ENCODE measurements around the gene ANKRD29.
A peak's percentile ranks its signal among the peaks of the same experiment; 100 is the strongest.

ANKRD29 gene

GRCh38 chr18:23683155-23683554 lies 20.4 kb upstream of the ANKRD29 start:
- no peak overlapping the region for H3K18ac ChIP-seq (ENCODE audit: low read length)
- H4K12ac ChIP-seq (ENCODE audit: low read depth, low read length) = no peak overlapping the region
- no peak overlapping the region for H4K91ac ChIP-seq (ENCODE audit: low read depth, low read length)
- H2AFZ ChIP-seq (ENCODE audit: insufficient read depth, low read length, poor library complexity) = no peak overlapping the region
- DNase-seq = no peak
- H3K23ac ChIP-seq (ENCODE audit: low read length) = no peak overlapping the region
- no peak overlapping the region for H4K8ac ChIP-seq (ENCODE audit: low read depth, low read length)
- H3K27me3 ChIP-seq (ENCODE audit: insufficient read depth, low read length) = no peaks in the 10 kb centered on the region
- no CpG with 5 or more reads among the region's 3 CpGs for WGBS (ENCODE audit: extremely low coverage, insufficient coverage, insufficient read length)
- H2BK5ac ChIP-seq (ENCODE audit: low read depth, low read length, poor library complexity) = no peak overlapping the region
- H2BK12ac ChIP-seq (ENCODE audit: low read length) = no peak overlapping the region
- H3K4ac ChIP-seq (ENCODE audit: low read depth, low read length) = no peak overlapping the region
- H3K36me3 ChIP-seq (ENCODE audit: control insufficient read depth in 1 of 2, insufficient read depth in 2 of 2, low read length in 2 of 2) = no peaks in the 10 kb centered on the region
- no peak overlapping the region for H3K4me2 ChIP-seq (ENCODE audit: low read length)
- no peaks in the 10 kb centered on the region for H3K9me3 ChIP-seq (ENCODE audit: insufficient read depth, low read depth, low read length)
- H2BK120ac ChIP-seq (ENCODE audit: insufficient read depth, low read length, poor library complexity) = no peak overlapping the region
- H2AK5ac ChIP-seq (ENCODE audit: low read length) = no peak overlapping the region
- no peak overlapping the region for H3K27ac ChIP-seq (ENCODE audit: low read depth, low read length)
- no peak overlapping the region for H3K9ac ChIP-seq (ENCODE audit: low read length)
- H3K79me2 ChIP-seq (ENCODE audit: control insufficient read depth, insufficient read depth, low read length, poor library complexity) = no peaks in the 10 kb centered on the region
- no peak overlapping the region for H3K4me3 ChIP-seq (ENCODE audit: low read depth, low read length)
- H3K14ac ChIP-seq (ENCODE audit: low read length) = no peak overlapping the region
- no peaks in the 10 kb centered on the region for H3K4me1 ChIP-seq (ENCODE audit: control insufficient read depth in 1 of 2, insufficient read depth in 2 of 2, low read length in 2 of 2)
- H3K79me1 ChIP-seq (ENCODE audit: low read length) = no peaks in the 10 kb centered on the region

- Histone ChIP-seq H3K9me3 (ENCODE audit: insufficient read depth, low read depth, low read length) (no peaks in the 10 kb centered on the region), H3K4ac (ENCODE audit: low read depth, low read length) (no peak overlapping the region), H3K27me3 (ENCODE audit: insufficient read depth, low read length) (no peaks in the 10 kb centered on the region), H3K36me3 (ENCODE audit: control insufficient read depth in 1 of 2, insufficient read depth in 2 of 2, low read length in 2 of 2) (no peaks in the 10 kb centered on the region), H3K23ac (ENCODE audit: low read length) (no peak overlapping the region), H3K27ac (ENCODE audit: low read depth, low read length) (no peak overlapping the region), H3K4me2 (ENCODE audit: low read length) (no peak overlapping the region), H2BK120ac (ENCODE audit: insufficient read depth, low read length, poor library complexity) (no peak overlapping the region), H2BK5ac (ENCODE audit: low read depth, low read length, poor library complexity) (no peak overlapping the region), H3K79me1 (ENCODE audit: low read length) (no peaks in the 10 kb centered on the region), H4K91ac (ENCODE audit: low read depth, low read length) (no peak overlapping the region), H3K14ac (ENCODE audit: low read length) (no peak overlapping the region), H2BK12ac (ENCODE audit: low read length) (no peak overlapping the region), H3K79me2 (ENCODE audit: control insufficient read depth, insufficient read depth, low read length, poor library complexity) (no peaks in the 10 kb centered on the region), H2AK5ac (ENCODE audit: low read length) (no peak overlapping the region), H3K4me1 (ENCODE audit: control insufficient read depth in 1 of 2, insufficient read depth in 2 of 2, low read length in 2 of 2) (no peaks in the 10 kb centered on the region), H2AFZ (ENCODE audit: insufficient read depth, low read length, poor library complexity) (no peak overlapping the region), H3K9ac (ENCODE audit: low read length) (no peak overlapping the region), H4K8ac (ENCODE audit: low read depth, low read length) (no peak overlapping the region), H3K18ac (ENCODE audit: low read length) (no peak overlapping the region), H4K12ac (ENCODE audit: low read depth, low read length) (no peak overlapping the region), H3K4me3 (ENCODE audit: low read depth, low read length) (no peak overlapping the region)
- DNase-seq = no peak
- WGBS (ENCODE audit: extremely low coverage, insufficient coverage, insufficient read length) = no CpG with 5 or more reads among the region's 1 CpG
Measured at GRCh38 chr18:23682472-23682871, 19.8 kb upstream of the ANKRD29 start.

GRCh38 chr18:23682045-23682444 lies 19.3 kb upstream of the ANKRD29 start:
- Histone ChIP-seq H3K4ac (ENCODE audit: low read depth, low read length) (no peak overlapping the region), H2AFZ (ENCODE audit: insufficient read depth, low read length, poor library complexity) (no peak overlapping the region), H2BK12ac (ENCODE audit: low read length) (no peak overlapping the region), H2BK5ac (ENCODE audit: low read depth, low read length, poor library complexity) (no peak overlapping the region), H3K14ac (ENCODE audit: low read length) (no peak overlapping the region), H4K12ac (ENCODE audit: low read depth, low read length) (no peak overlapping the region), H3K27ac (ENCODE audit: low read depth, low read length) (no peak overlapping the region), H3K23ac (ENCODE audit: low read length) (no peak overlapping the region), H4K91ac (ENCODE audit: low read depth, low read length) (no peak overlapping the region), H3K27me3 (ENCODE audit: insufficient read depth, low read length) (no peaks in the 10 kb centered on the region), H2BK120ac (ENCODE audit: insufficient read depth, low read length, poor library complexity) (no peak overlapping the region), H3K79me2 (ENCODE audit: control insufficient read depth, insufficient read depth, low read length, poor library complexity) (no peaks in the 10 kb centered on the region), H3K4me3 (ENCODE audit: low read depth, low read length) (no peak overlapping the region), H3K4me2 (ENCODE audit: low read length) (no peak overlapping the region), H3K36me3 (ENCODE audit: control insufficient read depth in 1 of 2, insufficient read depth in 2 of 2, low read length in 2 of 2) (no peaks in the 10 kb centered on the region), H3K79me1 (ENCODE audit: low read length) (no peaks in the 10 kb centered on the region), H4K8ac (ENCODE audit: low read depth, low read length) (no peak overlapping the region), H2AK5ac (ENCODE audit: low read length) (no peak overlapping the region), H3K18ac (ENCODE audit: low read length) (no peak overlapping the region), H3K9me3 (ENCODE audit: insufficient read depth, low read depth, low read length) (no peaks in the 10 kb centered on the region), H3K4me1 (ENCODE audit: control insufficient read depth in 1 of 2, insufficient read depth in 2 of 2, low read length in 2 of 2) (no peaks in the 10 kb centered on the region), H3K9ac (ENCODE audit: low read length) (no peak overlapping the region)
- DNase-seq = no peak
- no CpG with 5 or more reads among the region's 2 CpGs for WGBS (ENCODE audit: extremely low coverage, insufficient coverage, insufficient read length)

DNA sequence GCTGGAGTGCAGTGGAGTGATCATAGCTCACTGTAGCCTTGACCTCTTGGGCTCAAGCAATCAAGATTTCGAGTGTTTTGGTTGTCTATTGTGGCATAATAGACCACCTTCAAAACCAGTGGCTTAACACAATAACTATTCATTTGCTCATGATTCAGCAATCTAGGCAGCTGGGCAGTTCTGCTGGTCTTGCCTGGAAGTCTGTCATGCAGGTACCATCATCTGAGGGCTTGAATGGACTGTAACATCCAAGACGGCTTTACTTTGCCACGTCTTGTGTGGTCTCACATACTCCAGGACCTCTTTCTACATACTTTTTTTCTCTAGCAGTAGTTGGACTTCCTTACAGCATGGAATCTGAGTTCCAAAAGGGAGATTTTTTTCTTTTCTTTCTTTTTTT lies 13.2 kb upstream of the ANKRD29 start:
- Histone ChIP-seq H2BK120ac (ENCODE audit: insufficient read depth, low read length, poor library complexity) (no peak overlapping the region), H2AFZ (ENCODE audit: insufficient read depth, low read length, poor library complexity) (no peak overlapping the region), H3K27me3 (ENCODE audit: insufficient read depth, low read length) (no peaks in the 10 kb centered on the region), H2AK5ac (ENCODE audit: low read length) (no peak overlapping the region), H3K4me2 (ENCODE audit: low read length) (no peak overlapping the region), H3K9me3 (ENCODE audit: insufficient read depth, low read depth, low read length) (no peaks in the 10 kb centered on the region), H3K4ac (ENCODE audit: low read depth, low read length) (no peak overlapping the region), H2BK12ac (ENCODE audit: low read length) (no peak overlapping the region), H3K18ac (ENCODE audit: low read length) (no peak overlapping the region), H2BK5ac (ENCODE audit: low read depth, low read length, poor library complexity) (no peak overlapping the region), H3K14ac (ENCODE audit: low read length) (no peak overlapping the region), H3K79me1 (ENCODE audit: low read length) (no peaks in the 10 kb centered on the region), H4K91ac (ENCODE audit: low read depth, low read length) (no peak overlapping the region), H3K79me2 (ENCODE audit: control insufficient read depth, insufficient read depth, low read length, poor library complexity) (no peaks in the 10 kb centered on the region), H3K4me1 (ENCODE audit: control insufficient read depth in 1 of 2, insufficient read depth in 2 of 2, low read length in 2 of 2) (no peaks in the 10 kb centered on the region), H3K4me3 (ENCODE audit: low read depth, low read length) (no peak overlapping the region), H3K27ac (ENCODE audit: low read depth, low read length) (no peak overlapping the region), H3K9ac (ENCODE audit: low read length) (no peak overlapping the region), H3K23ac (ENCODE audit: low read length) (no peak overlapping the region), H3K36me3 (ENCODE audit: control insufficient read depth in 1 of 2, insufficient read depth in 2 of 2, low read length in 2 of 2) (no peaks in the 10 kb centered on the region), H4K12ac (ENCODE audit: low read depth, low read length) (no peak overlapping the region), H4K8ac (ENCODE audit: low read depth, low read length) (no peak overlapping the region)
- no CpG with 5 or more reads among the region's 3 CpGs for WGBS (ENCODE audit: extremely low coverage, insufficient coverage, insufficient read length)
- peak; percentile 92 to 98 for DNase-seq
